SIG-M5 treated with dmso at 0.1 percent for 504 hours (cell line): ENCODE data around the gene HUS1B.
"Not testable (repeated sequence)": the region's sequence is repeated elsewhere in the genome, so short reads cannot be mapped to it uniquely, and the experiment has no call there.

Experiments
- DNase-seq: peaks from one replicate; lab custom pipeline; 2025; ENCODE audit not compliant: unreplicated experiment; lab: John Stamatoyannopoulos, UW

The HUS1B gene

GRCh38 chr6:679282-679681 lies 22.4 kb upstream of the HUS1B start:
- DNase-seq, result no peak

- DNase-seq, result no peak
Measured at GRCh38 chr6:678520-678919, 21.6 kb upstream of the HUS1B start.

- DNase-seq, result no peak
Measured at GRCh38 chr6:677919-678318, 21.0 kb upstream of the HUS1B start.

GRCh38 chr6:674956-675355 lies 18.1 kb upstream of the HUS1B start:
- DNase-seq, result no peak

GRCh38 chr6:674406-674805 lies 17.5 kb upstream of the HUS1B start:
- no peak for DNase-seq

- DNase-seq, result no peak
Measured at GRCh38 chr6:667253-667927, 10.5 kb upstream of the HUS1B start.

- DNase-seq, result no peak
Measured at GRCh38 chr6:665403-666267, 8.7 kb upstream of the HUS1B start.

GRCh38 chr6:663788-664187 lies 6.9 kb upstream of the HUS1B start:
- DNase-seq, result not testable (repeated sequence)

GRCh38 chr6:659716-660581 lies 3.0 kb upstream of the HUS1B start:
- DNase-seq, result no peak

GRCh38 chr6:658244-658643 lies 1.3 kb upstream of the HUS1B start:
- DNase-seq, result no peak

- DNase-seq, result no peak
Measured at GRCh38 chr6:657743-658142, 843 bp upstream of the HUS1B start.

GRCh38 chr6:654136-654535 lies 2.8 kb downstream of the HUS1B start:
- DNase-seq, result no peak

GRCh38 chr6:652865-653264 lies 4.0 kb downstream of the HUS1B start:
- no peak for DNase-seq

- no peak for DNase-seq
Measured at GRCh38 chr6:650098-650497, 6.8 kb downstream of the HUS1B start.

GRCh38 chr6:642805-643204 lies 14.1 kb downstream of the HUS1B start:
- no peak for DNase-seq

GRCh38 chr6:641225-641985 lies 15.5 kb downstream of the HUS1B start:
- no peak for DNase-seq

- no peak for DNase-seq
Measured at GRCh38 chr6:636488-636887, 20.4 kb downstream of the HUS1B start.

GRCh38 chr6:635233-635632 lies 21.7 kb downstream of the HUS1B start:
- no peak for DNase-seq

- DNase-seq, result no peak
Measured at GRCh38 chr6:633611-634010, 23.3 kb downstream of the HUS1B start.

- DNase-seq, result no peak
Measured at GRCh38 chr6:628766-629165, 28.1 kb downstream of the HUS1B start.

GRCh38 chr6:626236-626635 lies 30.7 kb downstream of the HUS1B start:
- no peak for DNase-seq
